H1 (cell line): ENCODE data around the gene UNC79. TPM values are rescaled to one million over a fixed set of nuclear protein-coding genes. Genes with fewer than 3 reads are reported as not detected.

ENCODE experiments used
- CTCF ChIA-PET: fragments of 300-600 bp; sonication (Branson Sonifier 250); formaldehyde crosslinking; loops from one replicate; lab custom pipeline; 2021; ENCODE audit not compliant: partially characterized antibody; lab: Charles Lee
- POLR2A ChIA-PET: fragments of 300-600 bp; sonication (Branson Sonifier 250); formaldehyde crosslinking; loops from one replicate; lab custom pipeline; 2021; ENCODE audit warnings: inconsistent platforms; ENCODE audit not compliant: partially characterized antibody; lab: Charles Lee
- DNase-seq, 2 experiments: peaks; one replicate each; pipeline versions ENCODE4 v3.0.0 to v3.0.0-alpha.2; 2010 to 2022; ENCODE audit warnings: low spot score in 2 of 2, low read depth in 1 of 2, mixed read lengths in 1 of 2
- FAIRE-seq: peaks from 2 replicates; lab custom pipeline; 2011; peaks lifted over from hg19 to GRCh38; lab: Jason Lieb, UNC
- H2AFZ ChIP-seq: 2 replicates; pipeline ENCODE4 v1.8.1; 2012; ENCODE audit warnings: low read length, inconsistent platforms
- H2AK5ac ChIP-seq: 2 replicates; pipeline ENCODE4 v1.6.1; 2013; ENCODE audit warnings: low read depth, low read length
- H2BK120ac ChIP-seq: replicated peaks from 2 replicates; pipeline ENCODE3; 2013; ENCODE audit warnings: low read depth, low read length, inconsistent platforms
- H2BK12ac ChIP-seq: 2 replicates; pipeline ENCODE4 v1.6.1; 2013; ENCODE audit warnings: low read depth, low read length
- H2BK15ac ChIP-seq: 2 replicates; pipeline ENCODE4 v1.6.1; 2013; ENCODE audit warnings: low read length
- H2BK20ac ChIP-seq: 2 replicates; pipeline ENCODE4 v1.6.1; 2013; ENCODE audit warnings: low read length
- H2BK5ac ChIP-seq: 2 replicates; pipeline ENCODE4 v1.6.1; 2013; ENCODE audit warnings: low read depth, low read length
- H3K14ac ChIP-seq: 2 replicates; pipeline ENCODE4 v1.6.1; 2013; ENCODE audit warnings: inconsistent platforms; ENCODE audit not compliant: insufficient read length
- H3K18ac ChIP-seq: 2 replicates; pipeline ENCODE4 v1.6.1; 2013; ENCODE audit warnings: low read length; ENCODE audit errors: extremely low read depth
- H3K23ac ChIP-seq: 2 replicates; pipeline ENCODE4 v1.6.1; 2013; ENCODE audit warnings: inconsistent platforms; ENCODE audit not compliant: insufficient read length
- H3K23me2 ChIP-seq: 2 replicates; pipeline ENCODE4 v1.6.1; 2013; ENCODE audit warnings: low read depth, low read length
- H3K27ac ChIP-seq: 2 replicates; pipeline ENCODE4 v1.6.1; 2011; ENCODE audit warnings: low read depth, low read length, inconsistent platforms
- H3K27me3 ChIP-seq, 4 experiments: replicated peaks in 1 of 4; 1 replicate in 1 of 4; 2 replicates in 3 of 4; pipeline versions ENCODE4 v1.6.1 to v1.8.1; 2011 to 2013; ENCODE audit warnings: low read length in 3 of 4, mild to moderate bottlenecking in 3 of 4, inconsistent platforms in 2 of 4, mixed read lengths in 2 of 4, moderate library complexity in 1 of 4; ENCODE audit not compliant: control insufficient read depth in 3 of 4, insufficient read depth in 3 of 4; ENCODE audit errors: extremely low read depth in 1 of 4
- H3K36me3 ChIP-seq, 4 experiments: 2 replicates each; pipeline versions ENCODE4 v1.6.1 to v1.8.1; 2011 to 2013; ENCODE audit warnings: mild to moderate bottlenecking in 4 of 4, low read length in 3 of 4, moderate library complexity in 2 of 4, control low read depth in 1 of 4, inconsistent platforms in 1 of 4; ENCODE audit not compliant: insufficient read depth in 4 of 4, control insufficient read depth in 2 of 4
- H3K4ac ChIP-seq: replicated peaks from 2 replicates; pipeline ENCODE3; 2013; ENCODE audit warnings: low read length, low read depth, mixed read lengths, inconsistent platforms; ENCODE audit not compliant: insufficient read length
- H3K4me1 ChIP-seq, 4 experiments: replicated peaks in 1 of 4; 1 replicate in 1 of 4; 2 replicates in 3 of 4; pipeline versions ENCODE4 v1.6.1 to v1.8.1; 2011 to 2013; ENCODE audit warnings: low read length in 3 of 4, inconsistent platforms in 2 of 4, mixed read lengths in 1 of 4; ENCODE audit not compliant: insufficient read depth in 4 of 4, control insufficient read depth in 3 of 4
- H3K4me2 ChIP-seq, 2 experiments: 2 replicates each; pipeline versions ENCODE4 v1.6.1 to v1.8.1; 2011 to 2013; ENCODE audit warnings: low read depth in 2 of 2, low read length in 2 of 2, control low read depth in 1 of 2, inconsistent platforms in 1 of 2, mild to moderate bottlenecking in 1 of 2; ENCODE audit not compliant: insufficient read depth in 1 of 2
- H3K4me3 ChIP-seq, 4 experiments: fragments of 200-600, 300-600 bp in 1 of 4; sonication (generic), shearing (Covaris generic), sonication (Bioruptor Twin) in 1 of 4; 2 replicates each; pipeline versions ENCODE4 v1.5.1 to v1.8.1; 2011 to 2016; ENCODE audit warnings: low read length in 4 of 4, low read depth in 3 of 4, control low read depth in 2 of 4, inconsistent platforms in 2 of 4, mild to moderate bottlenecking in 2 of 4, mixed read lengths in 1 of 4, moderate library complexity in 1 of 4; ENCODE audit not compliant: insufficient read depth in 2 of 4; ENCODE audit errors: extremely low read depth in 1 of 4
- H3K56ac ChIP-seq: replicated peaks from 2 replicates; pipeline ENCODE3; 2013; ENCODE audit warnings: low read depth, mild to moderate bottlenecking, mixed read lengths, low read length, inconsistent platforms; ENCODE audit not compliant: insufficient read length
- H3K79me1 ChIP-seq: 2 replicates; pipeline ENCODE4 v1.6.1; 2013; ENCODE audit warnings: low read depth, low read length, control low read depth
- H3K79me2 ChIP-seq, 2 experiments: 2 replicates each; pipeline versions ENCODE4 v1.6.1 to v1.8.1; 2012 to 2013; ENCODE audit warnings: low read length in 2 of 2, mild to moderate bottlenecking in 2 of 2, inconsistent platforms in 1 of 2; ENCODE audit not compliant: insufficient read depth in 2 of 2, control insufficient read depth in 1 of 2
- H3K9ac ChIP-seq, 4 experiments: replicated peaks in 1 of 4; 1 replicate in 1 of 4; 2 replicates in 3 of 4; pipeline versions ENCODE4 v1.6.1 to v1.8.1; 2011 to 2013; ENCODE audit warnings: low read depth in 3 of 4, low read length in 3 of 4, control low read depth in 2 of 4, mild to moderate bottlenecking in 2 of 4, moderate library complexity in 2 of 4, inconsistent platforms in 1 of 4; ENCODE audit errors: extremely low read depth in 1 of 4
- H3K9me3 ChIP-seq, 2 experiments: 2 replicates each; pipeline versions ENCODE4 v1.6.1 to v1.8.1; 2012 to 2013; ENCODE audit warnings: mild to moderate bottlenecking in 2 of 2, moderate library complexity in 2 of 2, control low read depth in 1 of 2, inconsistent platforms in 1 of 2, low read depth in 1 of 2, low read length in 1 of 2, mixed read lengths in 1 of 2; ENCODE audit not compliant: insufficient read depth in 2 of 2
- H4K20me1 ChIP-seq, 2 experiments: replicated peaks in 1 of 2; 2 replicates each; pipeline versions ENCODE3 to v1.8.1; 2011 to 2013; ENCODE audit warnings: inconsistent platforms in 2 of 2, low read length in 2 of 2, mild to moderate bottlenecking in 1 of 2; ENCODE audit not compliant: insufficient read depth in 2 of 2, control insufficient read depth in 1 of 2
- H4K5ac ChIP-seq: 2 replicates; pipeline ENCODE4 v1.6.1; 2013; ENCODE audit warnings: low read length, low read depth, mixed read lengths, inconsistent platforms; ENCODE audit not compliant: insufficient read length
- H4K8ac ChIP-seq: 2 replicates; pipeline ENCODE4 v1.8.0; 2013; ENCODE audit warnings: mild to moderate bottlenecking, moderate library complexity, low read length, inconsistent platforms; ENCODE audit not compliant: insufficient read depth; ENCODE audit errors: extremely low read depth
- H4K91ac ChIP-seq: replicated peaks from 2 replicates; pipeline ENCODE3; 2013; ENCODE audit warnings: low read length, mixed read lengths, inconsistent platforms; ENCODE audit not compliant: insufficient read length
- ASH2L ChIP-seq: fragments of 200-600, 300-600 bp; sonication (generic); IDR thresholded peaks from one replicate; pipeline ENCODE4 v1.7.1; 2017; ENCODE audit warnings: low read length
- BCL11A ChIP-seq, 2 experiments: IDR thresholded peaks; one replicate each; pipeline ENCODE4 v1.6.1; 2011; ENCODE audit warnings: low read depth in 2 of 2, low read length in 2 of 2, mild to moderate bottlenecking in 2 of 2
- BRCA1 ChIP-seq: IDR thresholded peaks from 2 replicates; pipeline ENCODE4 v1.6.1; 2012; ENCODE audit warnings: low read depth, low read length, improper control_type of control experiment
- CEBPB ChIP-seq: IDR thresholded peaks from 2 replicates; pipeline ENCODE4 v1.6.1; 2012; ENCODE audit warnings: low read depth, low read length
- CREB1 ChIP-seq: IDR thresholded peaks from 2 replicates; pipeline ENCODE4 v1.6.1; 2012; ENCODE audit warnings: inconsistent platforms
- EZH2 ChIP-seq: fragments of 200-600 bp; sonication (generic); IDR thresholded peaks from 2 replicates; pipeline ENCODE4 v1.7.1; 2012; ENCODE audit warnings: low read depth, mild to moderate bottlenecking, moderate library complexity, low read length, inconsistent platforms; ENCODE audit not compliant: severe bottlenecking
- JUND ChIP-seq: IDR thresholded peaks from 2 replicates; pipeline ENCODE4 v1.6.1; 2011; ENCODE audit warnings: mild to moderate bottlenecking, improper control_type of control experiment, low read length
- KDM4A ChIP-seq: IDR thresholded peaks from one replicate; pipeline ENCODE4 v1.7.1; 2012; ENCODE audit warnings: low read depth, mild to moderate bottlenecking, moderate library complexity, low read length, inconsistent platforms; ENCODE audit not compliant: severe bottlenecking
- KDM5A ChIP-seq: fragments of 200-600 bp; IDR thresholded peaks from 2 replicates; pipeline ENCODE4 v1.7.1; 2012; ENCODE audit warnings: mild to moderate bottlenecking, low read length, inconsistent platforms, mixed read lengths
- MAFK ChIP-seq: IDR thresholded peaks from 2 replicates; pipeline ENCODE4 v1.6.1; 2012; ENCODE audit warnings: low read depth, mild to moderate bottlenecking, improper control_type of control experiment, low read length
- MAX ChIP-seq: IDR thresholded peaks from 2 replicates; pipeline ENCODE4 v1.6.1; 2012; ENCODE audit warnings: inconsistent platforms
- POLR2AphosphoS5 ChIP-seq: IDR thresholded peaks from 2 replicates; pipeline ENCODE4 v1.6.1; 2011; ENCODE audit warnings: low read depth, low read length
- TAF1 ChIP-seq: IDR thresholded peaks from 2 replicates; pipeline ENCODE4 v1.6.1; 2011; ENCODE audit warnings: mild to moderate bottlenecking, low read depth, low read length
- TBP ChIP-seq: IDR thresholded peaks from 2 replicates; pipeline ENCODE4 v1.6.1; 2011; ENCODE audit warnings: low read depth, low read length, improper control_type of control experiment
- YY1 ChIP-seq: IDR thresholded peaks from 2 replicates; pipeline ENCODE4 v1.6.1; 2011; ENCODE audit warnings: low read depth, mild to moderate bottlenecking, low read length
- ZNF274 ChIP-seq: IDR thresholded peaks from 2 replicates; pipeline ENCODE4 v1.7.0; 2012; ENCODE audit warnings: low read length, borderline replicate concordance; ENCODE audit errors: extremely low read depth
- WGBS, 2 experiments: shearing (Covaris generic) in 1 of 2; methylation state at CpG; one replicate each; pipeline versions ENCODE4 v1.1.6 to v1.1.7; 2013 to 2015; ENCODE audit warnings: low lambda C conversion rate in 2 of 2, mixed read lengths in 2 of 2, inconsistent platforms in 1 of 2, low coverage in 1 of 2, missing lambda C conversion rate in 1 of 2; ENCODE audit not compliant: insufficient replicate concordance in 2 of 2, insufficient coverage in 1 of 2, insufficient read length in 1 of 2; ENCODE audit errors: extremely low coverage in 1 of 2, missing lambda C conversion rate in 1 of 2; 5-methylcytosine and 5-hydroxymethylcytosine counted together
- polyA plus RNA-seq, 7 experiments: library from polyadenylated mRNA; depleted of rRNA in 3 of 7; stranded (reverse) in 5 of 7; unstranded in 2 of 7; fragments of >200 nt in 5 of 7; fragments of 200-250 nt in 2 of 7; gene quantifications; 1 replicate in 5 of 7; 2 replicates in 1 of 7; 4 replicates in 1 of 7; pipeline versions ENCODE4 v1.2.1 to v1.2.3, GENCODE V29; 2011 to 2013; ENCODE audit warnings: missing spikeins in 2 of 7, mixed read lengths in 2 of 7
- total RNA-seq: library from RNA; stranded (reverse); fragmentation: NEBNext Ultra II Directional; extraction: Animal tissue kit (Norgen Biotek cat#: 25700); gene quantifications from 2 replicates; pipeline ENCODE4 v1.2.1, GENCODE V29; 2021

The UNC79 gene
- total and polyA plus RNA-seq, 2 of the 8 experiments (the other 6 are each of a cell fraction or from before 2014, with no cell fraction given): 1.8 to 2.3 TPM

GRCh38 chr14:93720981-93721483, 290.3 kb downstream of the UNC79 start:
- Histone ChIP-seq H3K27me3 (no peaks in the 10 kb centered on the region), H3K18ac (no peak overlapping the region), H2BK5ac (no peak overlapping the region), H2BK120ac (no peak overlapping the region), H3K27ac (no peak overlapping the region), H3K9me3 (no peaks in the 10 kb centered on the region), H3K79me1 (no peaks in the 10 kb centered on the region), H2AFZ (no peak overlapping the region), H2BK15ac (no peak overlapping the region), H3K4me3 (no peak overlapping the region), H2BK12ac (no peak overlapping the region), H3K23me2 (peaks cover 6% of the 10 kb centered on the region; the same call in 1 of the 2 replicates), H3K4me2 (no peak overlapping the region), H4K20me1 (peaks cover 0 to 4% of the 10 kb centered on the region in 2 experiments), H3K56ac (no peak overlapping the region), H3K9ac (no peak overlapping the region), H3K4ac (no peak overlapping the region), H4K8ac (no peak overlapping the region), H3K36me3 (no peaks in the 10 kb centered on the region), H2AK5ac (no peak overlapping the region), H3K79me2 (no peaks in the 10 kb centered on the region), H3K4me1 (peaks cover 0 to 3% (median 0%) of the 10 kb centered on the region in 4 experiments; a peak in 1 of 7 replicates), H2BK20ac (no peak overlapping the region), H3K14ac (no peak overlapping the region), H4K5ac (no peak overlapping the region), H4K91ac (no peak overlapping the region), H3K23ac (no peak overlapping the region)
- ChIA-PET CTCF (interaction anchor here (0.9 to 1.0 kb wide), 2 partner anchors 14 to 72 kb away, joined by 3 read pairs; no protein-coding TSS in a partner anchor), POLR2A (no interaction called here)
- no peak for FAIRE-seq
- 86% methylated on average over 13 of the region's 13 CpGs; no CpG with 5 or more reads in 1 of the 2 experiments for WGBS, 2 experiments
- DNase-seq: no peak
- TF ChIP-seq POLR2AphosphoS5 (no peak), KDM5A (no peak), EZH2 (no peak), YY1 (no peak), JUND (no peak), ASH2L (no peak), TAF1 (no peak), MAX (no peak), CEBPB (no peak), BRCA1 (no peak), BCL11A (IDR thresholded peaks at IDR 0.05; ENCODE audit: low read depth in 2 of 2, low read length in 2 of 2) (no peak), MAFK (no peak), CREB1 (no peak), ZNF274 (no peak), KDM4A (no peak), TBP (no peak)
